H1 (cell line): Measurements from ENCODE around the gene SOBP. TPM values are rescaled to one million over a fixed set of nuclear protein-coding genes. Genes with fewer than 3 reads are reported as not detected.

Experiments used
- ASH2L ChIP-seq: fragments of 200-600, 300-600 bp; sonication (generic); IDR thresholded peaks from one replicate; pipeline ENCODE4 v1.7.1; 2017; ENCODE audit warnings: low read length
- CHD7 ChIP-seq: fragments of 300-600 bp; sonication (generic); IDR thresholded peaks from 2 replicates; pipeline ENCODE4 v1.7.1; 2012; ENCODE audit warnings: low read length, moderate library complexity, mild to moderate bottlenecking, inconsistent platforms; ENCODE audit not compliant: insufficient replicate concordance
- GABPA ChIP-seq: IDR thresholded peaks from 2 replicates; pipeline ENCODE4 v1.6.1; 2011; ENCODE audit warnings: mild to moderate bottlenecking, low read length, moderate library complexity, borderline replicate concordance; ENCODE audit not compliant: insufficient read depth
- KDM4A ChIP-seq: IDR thresholded peaks from one replicate; pipeline ENCODE4 v1.7.1; 2012; ENCODE audit warnings: low read depth, mild to moderate bottlenecking, moderate library complexity, low read length, inconsistent platforms; ENCODE audit not compliant: severe bottlenecking
- polyA plus RNA-seq, 7 experiments: library from polyadenylated mRNA; depleted of rRNA in 3 of 7; stranded (reverse) in 5 of 7; unstranded in 2 of 7; fragments of >200 nt in 5 of 7; fragments of 200-250 nt in 2 of 7; gene quantifications; 1 replicate in 5 of 7; 2 replicates in 1 of 7; 4 replicates in 1 of 7; pipeline versions ENCODE4 v1.2.1 to v1.2.3, GENCODE V29; 2011 to 2013; ENCODE audit warnings: missing spikeins in 2 of 7, mixed read lengths in 2 of 7
- total RNA-seq: library from RNA; stranded (reverse); fragmentation: NEBNext Ultra II Directional; extraction: Animal tissue kit (Norgen Biotek cat#: 25700); gene quantifications from 2 replicates; pipeline ENCODE4 v1.2.1, GENCODE V29; 2021

SOBP gene
- total and polyA plus RNA-seq, 2 of the 8 experiments (the other 6 are each of a cell fraction or from before 2014, with no cell fraction given): 0.45 to 6.2 TPM

- TF ChIP-seq KDM4A (no peak), GABPA (no peak), CHD7 (no peak), ASH2L (no peak)
Measured at GRCh38 chr6:107641500-107641941, 151.6 kb downstream of the SOBP start (continued).
